GM13977 (cell line): ENCODE results near the gene TAF11L3.
"Not testable (repeated sequence)": the region's sequence is repeated elsewhere in the genome, so short reads cannot be mapped to it uniquely, and the experiment has no call there.

Experiments used
- DNase-seq: peaks from one replicate; pipeline ENCODE4 v3.0.0; 2012; ENCODE audit warnings: low spot score
- CTCF ChIP-seq: IDR thresholded peaks from 2 replicates; pipeline ENCODE4 v1.5.1; 2012; ENCODE audit warnings: mild to moderate bottlenecking, control low read depth; ENCODE audit not compliant: insufficient read depth; ENCODE audit errors: extremely low read depth, missing control alignments
- in situ Hi-C: fragments of 300-500 bp; cut with MboI; formaldehyde crosslinking; loops from one replicate; pipeline ENCODE4 v1.12.0; 2022; ENCODE audit warnings: low sequenced_read_pairs, low pct_unique_long_range_greater_than_20kb, mixed read lengths, inconsistent platforms; ENCODE audit not compliant: unreplicated experiment

Gene TAF11L3

GRCh38 chr5:17518067-17518466, at the start of gene TAF11L3:
Gene TAF11L3 (plus strand): TSS chr5:17518367.
- DNase-seq, in situ Hi-C loops: not testable (repeated sequence)

GRCh38 chr5:17470064-17470463, 48.1 kb upstream of the TAF11L3 start:
- DNase-seq = no peak
- TF ChIP-seq CTCF = no peak
- in situ Hi-C loops = no loop called here

GRCh38 chr5:17475064-17475463, 43.1 kb upstream of the TAF11L3 start:
- in situ Hi-C loops, DNase-seq: not testable (repeated sequence)

GRCh38 chr5:17477043-17477442, 41.1 kb upstream of the TAF11L3 start:
- DNase-seq = no peak
- TF ChIP-seq CTCF = no peak
- in situ Hi-C loops = no loop called here

- TF ChIP-seq CTCF = no peak
- in situ Hi-C loops = no loop called here
Measured at GRCh38 chr5:17477573-17478265, 40.4 kb upstream of the TAF11L3 start.

GRCh38 chr5:17481378-17481777, 36.8 kb upstream of the TAF11L3 start:
- in situ Hi-C loops = no loop called here
- no peak for TF ChIP-seq CTCF
- no peak for DNase-seq

More at GRCh38 chr5:17477573-17478265, 40.4 kb upstream of the TAF11L3 start:
- DNase-seq = no peak

GRCh38 chr5:17482790-17483189, 35.4 kb upstream of the TAF11L3 start:
- in situ Hi-C loops = no loop called here
- TF ChIP-seq CTCF = no peak
- DNase-seq = no peak

- DNase-seq, in situ Hi-C loops: not testable (repeated sequence)
Measured at GRCh38 chr5:17486464-17487173, 31.5 kb upstream of the TAF11L3 start.
